IPS DF 6.9 (cell line): ENCODE measurements around the gene ARHGEF18.
"Not testable (repeated sequence)": the region's sequence is repeated elsewhere in the genome, so short reads cannot be mapped to it uniquely, and the experiment has no call there.

ENCODE experiments used
- DNase-seq: peaks from one replicate; pipeline ENCODE4 v3.0.0-alpha.2; 2013; ENCODE audit warnings: low read depth, low spot score
- H3K27ac ChIP-seq: one replicate; pipeline ENCODE4 v1.5.1; 2013; ENCODE audit warnings: low read length, control low read depth
- H3K27me3 ChIP-seq: 2 replicates; pipeline ENCODE4 v1.6.1; 2013; ENCODE audit warnings: mild to moderate bottlenecking, low read length; ENCODE audit not compliant: control insufficient read depth, insufficient read depth
- H3K36me3 ChIP-seq: 2 replicates; pipeline ENCODE4 v1.6.1; 2013; ENCODE audit warnings: low read length; ENCODE audit not compliant: control insufficient read depth, insufficient read depth
- H3K4me1 ChIP-seq: 2 replicates; pipeline ENCODE4 v1.6.1; 2013; ENCODE audit warnings: low read length; ENCODE audit not compliant: control insufficient read depth, insufficient read depth
- H3K4me3 ChIP-seq: 2 replicates; pipeline ENCODE4 v1.5.1; 2013; ENCODE audit warnings: mild to moderate bottlenecking, low read length
- H3K9me3 ChIP-seq: 2 replicates; pipeline ENCODE4 v1.6.1; 2013; ENCODE audit warnings: low read length, inconsistent platforms; ENCODE audit not compliant: control insufficient read depth, insufficient read depth
- WGBS: extraction: QIAGEN DNeasy Blood & Tissue Kit; methylation state at CpG from one replicate; pipeline ENCODE4 v1.1.7; 2013; ENCODE audit warnings: mixed read lengths, missing lambda C conversion rate; ENCODE audit not compliant: insufficient read length, insufficient coverage; 5-methylcytosine and 5-hydroxymethylcytosine counted together

The ARHGEF18 gene

DNA sequence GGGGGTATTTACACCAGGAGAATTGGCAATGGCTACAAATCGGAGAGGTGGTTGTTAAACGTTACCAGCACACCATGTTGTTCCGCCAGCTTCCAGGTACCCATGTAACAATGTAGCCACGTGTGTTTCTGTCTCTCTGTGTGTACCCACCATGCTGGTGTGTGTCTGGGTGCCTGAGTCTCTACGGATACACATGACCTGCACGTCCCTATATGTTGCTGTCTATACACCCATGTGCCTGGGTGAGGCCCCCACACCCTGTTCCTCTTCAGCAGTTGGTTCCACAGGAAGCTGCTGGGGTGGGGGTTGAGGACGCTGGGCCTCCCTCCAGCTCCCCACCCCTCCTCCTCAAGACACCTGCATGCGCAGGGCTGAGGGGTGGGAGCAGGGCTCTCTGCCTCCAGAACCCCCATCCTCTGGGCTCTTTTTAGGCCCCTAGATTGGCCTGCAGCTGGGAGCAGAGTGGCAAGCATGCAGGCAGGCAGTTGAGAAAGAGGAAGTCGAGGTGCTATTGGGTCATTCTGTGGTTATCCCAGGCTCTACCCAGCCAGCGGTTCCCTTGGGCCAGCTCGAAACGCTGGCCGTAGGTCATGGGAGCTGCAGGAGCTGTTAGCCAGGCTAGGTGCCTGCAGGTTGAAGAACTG, at the start of gene ARHGEF18:
TSS of gene ARHGEF18 (plus strand) at position 351 of the 644 bp plus-strand sequence. CDS start 13,954 bp downstream, outside the sequence.
- no peaks in the 10 kb centered on the region for H3K27me3 ChIP-seq
- DNase-seq = no peak
- no peaks in the 10 kb centered on the region for H3K9me3 ChIP-seq
- no peaks in the 10 kb centered on the region for H3K4me1 ChIP-seq
- no CpG with 5 or more reads among the region's 13 CpGs for WGBS
- H3K36me3 ChIP-seq = no peaks in the 10 kb centered on the region
- no peak within 1 kb of the TSS for H3K27ac ChIP-seq
- no peak within 1 kb of the TSS for H3K4me3 ChIP-seq

GRCh38 chr19:7301525-7301924, 47.2 kb upstream of the ARHGEF18 start:
- Histone ChIP-seq H3K27me3 (no peaks in the 10 kb centered on the region), H3K4me3 (no peak overlapping the region), H3K36me3 (no peaks in the 10 kb centered on the region), H3K9me3 (no peaks in the 10 kb centered on the region), H3K4me1 (no peaks in the 10 kb centered on the region), H3K27ac (no peak overlapping the region)
- WGBS = no CpG with 5 or more reads among the region's 5 CpGs
- no peak for DNase-seq

DNA sequence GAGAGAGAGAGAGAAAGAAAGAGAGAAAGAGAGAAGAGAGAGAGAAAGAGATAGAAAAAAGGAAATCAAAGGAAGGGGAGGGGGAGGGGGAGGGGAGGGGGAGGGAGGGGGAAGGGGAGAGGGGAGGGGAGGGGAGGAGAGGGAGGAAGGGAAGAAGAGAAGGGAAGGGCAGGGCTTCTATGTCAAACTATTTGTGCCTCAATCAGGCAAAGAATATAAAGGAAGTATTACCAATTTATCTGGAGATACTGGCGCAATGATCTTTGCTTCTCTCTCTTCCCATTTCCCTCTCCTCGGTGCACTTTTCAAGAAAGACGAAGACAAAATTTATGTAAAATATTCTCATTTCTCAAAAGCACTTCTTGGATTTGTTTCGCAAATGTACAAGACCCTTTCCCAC, 45.3 kb upstream of the ARHGEF18 start:
- Histone ChIP-seq H3K27me3 (no peaks in the 10 kb centered on the region), H3K36me3 (no peaks in the 10 kb centered on the region), H3K4me3 (no peak overlapping the region), H3K9me3 (no peaks in the 10 kb centered on the region), H3K4me1 (no peaks in the 10 kb centered on the region), H3K27ac (no peak overlapping the region)
- DNase-seq = no peak
- no CpG with 5 or more reads among the region's 4 CpGs for WGBS

DNA sequence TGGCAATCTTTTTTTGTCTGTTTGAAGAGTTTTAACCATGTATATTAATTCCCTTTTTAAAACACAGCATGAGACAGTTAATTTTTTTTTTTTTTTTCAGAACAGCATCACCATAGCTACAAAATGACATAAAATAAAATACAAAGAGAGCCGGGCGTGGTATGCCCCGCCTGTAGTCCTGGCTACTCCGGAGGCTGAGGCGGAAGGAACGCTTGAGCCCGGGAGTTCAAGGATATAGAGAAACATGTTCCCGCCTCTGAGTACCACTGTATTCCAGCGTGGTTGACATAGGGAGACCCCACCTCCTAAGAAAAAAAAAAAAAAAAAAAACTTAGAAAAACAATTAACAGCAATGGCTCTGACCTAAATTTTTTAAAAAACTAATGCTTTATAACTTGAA, 44.5 kb upstream of the ARHGEF18 start:
- Histone ChIP-seq H3K4me1 (no peaks in the 10 kb centered on the region), H3K4me3 (no peak overlapping the region), H3K27ac (no peak overlapping the region), H3K36me3 (no peaks in the 10 kb centered on the region), H3K27me3 (no peaks in the 10 kb centered on the region), H3K9me3 (no peaks in the 10 kb centered on the region)
- DNase-seq = no peak
- no CpG with 5 or more reads among the region's 9 CpGs for WGBS

GRCh38 chr19:7307590-7308218, 41.0 kb upstream of the ARHGEF18 start:
- Histone ChIP-seq H3K27ac (no peak overlapping the region), H3K27me3 (no peaks in the 10 kb centered on the region), H3K36me3 (no peaks in the 10 kb centered on the region), H3K4me3 (no peak overlapping the region), H3K4me1 (no peaks in the 10 kb centered on the region), H3K9me3 (no peaks in the 10 kb centered on the region)
- WGBS = no CpG with 5 or more reads among the region's 7 CpGs
- DNase-seq = no peak

- DNase-seq = not testable (repeated sequence)
These were observed 40.4 kb upstream of the ARHGEF18 start for GRCh38 chr19:7308327-7308726.

DNA sequence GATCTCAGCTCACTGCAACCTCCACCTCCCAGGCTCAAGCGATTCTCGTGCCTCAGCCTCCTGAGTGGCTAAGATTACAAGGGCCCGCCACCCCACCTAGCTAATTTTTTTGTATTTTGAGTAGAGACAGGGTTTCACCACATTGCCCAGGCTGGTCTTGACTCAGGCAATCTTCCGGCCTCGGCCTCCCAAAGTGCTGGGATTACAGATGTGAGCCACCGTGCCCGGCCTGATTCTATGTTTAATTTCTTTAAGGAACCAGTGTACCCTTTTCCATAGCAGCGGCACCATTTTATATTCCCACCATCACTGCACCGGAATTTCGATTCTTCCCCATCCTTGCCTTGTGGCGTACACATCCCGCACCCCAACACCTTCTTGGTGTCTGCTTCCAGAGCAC, 36.8 kb upstream of the ARHGEF18 start:
- H3K36me3 ChIP-seq = no peaks in the 10 kb centered on the region
- WGBS = no CpG with 5 or more reads among the region's 12 CpGs
- H3K4me1 ChIP-seq = no peaks in the 10 kb centered on the region
- no peaks in the 10 kb centered on the region for H3K27me3 ChIP-seq
- no peak overlapping the region for H3K27ac ChIP-seq
- H3K9me3 ChIP-seq = no peaks in the 10 kb centered on the region
- no peak for DNase-seq
- H3K4me3 ChIP-seq = no peak overlapping the region

More at GRCh38 chr19:7308327-7308726, 40.4 kb upstream of the ARHGEF18 start:
- H3K4me1 ChIP-seq, H3K4me3 ChIP-seq, H3K27me3 ChIP-seq, H3K27ac ChIP-seq, H3K36me3 ChIP-seq, H3K9me3 ChIP-seq: not testable (repeated sequence)
- WGBS = no CpG with 5 or more reads among the region's 9 CpGs

DNA sequence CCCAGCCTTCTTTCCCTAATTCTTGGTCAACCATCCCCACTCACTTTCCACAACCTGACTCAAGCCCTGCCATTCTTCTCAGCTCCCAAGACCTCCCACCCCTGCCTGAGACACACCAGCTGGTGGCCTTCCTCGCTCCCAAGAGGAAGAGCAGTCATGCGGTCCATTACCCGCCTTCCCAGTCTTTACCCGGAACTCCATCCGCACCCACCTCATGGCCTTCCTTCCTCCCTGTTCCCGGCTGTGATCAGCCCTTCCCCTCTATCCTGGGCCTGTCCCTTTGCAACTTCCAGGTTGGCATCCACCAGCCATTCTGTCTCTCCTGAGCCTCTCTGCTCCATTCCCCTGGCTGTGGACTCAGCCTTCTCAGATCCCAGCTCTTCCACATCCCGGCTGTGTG, 35.9 kb upstream of the ARHGEF18 start:
- H3K27me3 ChIP-seq = no peaks in the 10 kb centered on the region
- no peaks in the 10 kb centered on the region for H3K36me3 ChIP-seq
- no peak for DNase-seq
- no peaks in the 10 kb centered on the region for H3K9me3 ChIP-seq
- H3K4me1 ChIP-seq = no peaks in the 10 kb centered on the region
- no peak overlapping the region for H3K4me3 ChIP-seq
- H3K27ac ChIP-seq = no peak overlapping the region
- no CpG with 5 or more reads among the region's 7 CpGs for WGBS

DNA sequence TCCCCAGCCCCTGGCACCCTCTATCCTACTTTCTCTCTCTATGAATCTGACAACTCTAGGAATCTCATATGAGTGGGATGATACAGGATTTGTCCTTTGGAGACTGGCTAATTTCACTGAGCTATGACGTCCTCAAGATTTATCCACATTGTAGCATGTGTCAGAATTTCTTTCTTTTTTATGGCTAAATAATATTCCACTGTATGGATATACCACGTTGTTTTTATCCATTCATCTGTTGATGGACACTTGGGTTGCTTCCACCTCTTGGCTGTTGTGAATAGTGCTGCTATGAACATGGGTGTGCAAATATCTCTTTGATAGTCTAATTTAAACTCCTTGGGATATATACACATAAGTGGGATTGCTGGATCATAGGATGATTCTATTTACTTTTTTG, 30.6 kb upstream of the ARHGEF18 start:
- H3K4me3 ChIP-seq = no peak overlapping the region
- no peak overlapping the region for H3K27ac ChIP-seq
- H3K36me3 ChIP-seq = no peaks in the 10 kb centered on the region
- no peaks in the 10 kb centered on the region for H3K27me3 ChIP-seq
- H3K4me1 ChIP-seq = no peaks in the 10 kb centered on the region
- no CpG with 5 or more reads among the region's 2 CpGs for WGBS
- H3K9me3 ChIP-seq = no peaks in the 10 kb centered on the region
- DNase-seq = no peak

- WGBS = no CpG with 5 or more reads among the region's 10 CpGs
- H3K9me3 ChIP-seq = no peaks in the 10 kb centered on the region
- no peak overlapping the region for H3K4me3 ChIP-seq
- H3K27me3 ChIP-seq = no peaks in the 10 kb centered on the region
- H3K27ac ChIP-seq = no peak overlapping the region
- DNase-seq = peak; percentile 81
- H3K4me1 ChIP-seq = no peaks in the 10 kb centered on the region
- H3K36me3 ChIP-seq = no peaks in the 10 kb centered on the region
These were observed 22.4 kb upstream of the ARHGEF18 start for GRCh38 chr19:7326105-7326877.
